Frontal cortex (tissue), 4 donors: ENCODE data around the gene HNRNPC. TPM values are rescaled to one million over a fixed set of nuclear protein-coding genes. Genes with fewer than 3 reads are reported as not detected.
"Not testable (repeated sequence)": the region's sequence is repeated elsewhere in the genome, so short reads cannot be mapped to it uniquely, and the experiment has no call there.

Experiments used
- DNase-seq, 2 donors: peaks; one replicate each; pipeline ENCODE4 v3.0.0; 2012; ENCODE audit warnings: low spot score in 2 of 2
- FAIRE-seq: peaks from 2 replicates; lab custom pipeline; 2012; peaks lifted over from hg19 to GRCh38; lab: Jason Lieb, UNC
- total RNA-seq: library from RNA; depleted of rRNA; stranded (reverse); fragments of >200 nt; gene quantifications from one replicate; pipeline ENCODE4 v1.2.3, GENCODE V29; 2014
- donor health status: control.
- donor health status: control.
- donor health status: control.

The HNRNPC gene
- 614 TPM for total RNA-seq

DNA sequence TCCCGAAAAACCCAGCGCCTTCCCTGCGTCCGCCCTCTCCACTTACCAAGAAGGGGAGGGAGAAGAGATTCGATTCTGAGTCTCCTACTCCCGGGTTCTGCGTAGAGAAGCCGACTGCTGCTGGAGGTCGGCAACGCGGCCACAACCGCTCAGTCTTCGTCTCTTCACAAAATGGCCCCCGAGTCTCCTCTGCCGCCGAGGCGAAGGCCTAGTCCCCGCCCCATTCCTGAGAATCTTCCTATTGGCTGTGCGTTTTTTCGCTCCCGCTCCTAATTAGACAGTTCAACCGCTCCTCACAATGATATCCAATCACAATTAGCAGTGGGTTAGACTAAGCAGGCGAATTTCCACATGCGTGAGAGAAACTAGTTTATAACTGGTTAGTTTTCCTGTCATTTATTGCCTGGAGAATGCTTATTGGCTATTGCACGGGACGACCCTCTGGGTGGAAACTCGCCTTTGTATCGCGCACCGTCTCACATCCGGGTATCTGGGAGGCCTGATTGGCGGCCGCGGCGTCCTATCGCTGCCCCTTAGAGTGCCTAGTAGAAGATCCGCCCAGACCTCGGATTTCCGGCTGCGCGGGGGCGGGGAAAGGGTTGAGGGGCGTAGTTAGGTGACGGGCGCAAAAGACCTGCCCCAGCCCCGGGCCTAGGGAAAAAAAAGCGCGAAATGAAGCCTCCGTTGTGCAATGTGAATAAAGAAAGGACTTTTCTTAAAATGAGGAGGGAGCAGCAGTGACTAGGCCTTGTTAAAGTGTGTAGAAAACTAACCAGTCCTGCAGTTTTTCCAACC, at the start of gene HNRNPC:
TSS of gene HNRNPC (minus strand) at position 191 of the 795 bp plus-strand sequence. CDS start 35,249 bp downstream, outside the sequence.
- DNase-seq (peak; percentile 80 to 88), FAIRE-seq (peak; percentile 97)

DNA sequence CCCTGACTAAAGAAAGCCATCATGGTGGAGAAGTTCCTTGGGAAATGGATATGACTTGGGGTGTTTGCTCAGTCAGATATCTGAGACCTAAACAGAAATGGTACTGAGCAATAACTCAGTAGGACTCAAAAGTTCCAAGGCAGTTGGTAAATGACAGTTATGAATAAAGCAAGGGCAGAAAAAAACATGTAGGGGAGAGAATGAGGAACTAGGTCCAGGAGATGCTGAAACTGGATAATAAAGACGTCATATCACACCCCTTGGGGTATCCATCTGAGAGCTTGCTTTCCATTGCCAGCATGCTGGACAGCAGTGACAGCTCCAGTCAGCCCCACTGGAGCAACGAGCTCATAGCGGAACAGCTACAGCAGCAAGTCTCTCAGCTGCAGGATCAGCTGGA, 48.2 kb upstream of the HNRNPC start:
- FAIRE-seq = no peak
- no peak for DNase-seq

DNA sequence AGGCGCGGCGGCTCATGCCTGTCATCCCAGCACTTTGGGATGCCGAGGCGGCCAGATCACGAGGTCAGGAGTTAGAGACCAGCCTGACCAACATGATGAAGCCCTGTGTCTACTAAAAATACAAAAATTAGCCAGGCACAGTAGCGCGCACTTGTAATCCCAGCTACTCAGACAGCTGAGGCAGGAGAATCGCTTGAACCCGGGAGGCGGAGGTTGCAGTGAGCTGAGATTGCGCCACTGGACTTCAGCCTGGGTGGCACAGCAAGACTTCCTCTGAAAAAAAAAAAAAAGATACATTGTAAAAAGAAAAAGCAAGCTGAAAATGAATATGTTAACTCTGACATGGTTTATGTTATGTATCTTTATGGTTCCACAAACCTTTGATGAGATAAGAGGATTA, 44.3 kb upstream of the HNRNPC start:
- DNase-seq = no peak
- no peak for FAIRE-seq

DNA sequence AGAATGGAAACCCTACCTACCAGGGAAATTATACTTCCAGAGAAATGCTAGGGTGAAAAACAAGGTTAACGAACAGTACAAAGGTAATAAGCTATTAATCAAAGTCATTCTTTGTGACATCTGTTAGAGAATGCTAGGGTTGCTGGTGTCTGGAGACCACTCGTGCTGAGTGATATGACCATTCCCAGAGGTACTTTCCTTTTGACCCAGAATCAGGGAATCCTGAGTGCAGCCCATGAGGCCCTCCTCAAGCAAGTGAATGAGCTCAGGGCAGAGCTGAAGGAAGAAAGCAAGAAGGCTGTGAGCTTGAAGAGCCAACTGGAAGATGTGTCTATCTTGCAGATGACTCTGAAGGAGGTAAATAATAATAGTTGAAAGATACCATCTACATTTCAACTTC, 42.4 kb upstream of the HNRNPC start:
- FAIRE-seq (no peak), DNase-seq (no peak)

DNA sequence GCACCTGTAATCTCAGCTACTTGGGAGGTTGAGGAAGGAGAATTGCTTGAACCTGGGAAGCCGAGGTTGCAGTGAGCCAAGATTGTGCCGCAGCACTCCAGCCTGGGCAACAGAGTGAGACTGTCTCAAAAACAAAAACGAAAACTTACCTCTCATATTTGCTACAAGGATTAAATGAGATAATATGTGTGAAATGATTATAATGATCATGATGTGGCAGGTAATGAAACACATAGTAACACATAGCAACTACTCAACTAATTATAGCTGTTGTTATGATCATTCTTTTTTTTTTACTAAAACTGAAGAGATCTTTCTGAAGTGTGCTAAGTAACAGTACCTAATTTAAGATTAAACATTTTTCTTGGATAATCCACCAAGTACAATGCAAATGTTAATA, 40.7 kb upstream of the HNRNPC start:
- DNase-seq = no peak
- FAIRE-seq = no peak

DNA sequence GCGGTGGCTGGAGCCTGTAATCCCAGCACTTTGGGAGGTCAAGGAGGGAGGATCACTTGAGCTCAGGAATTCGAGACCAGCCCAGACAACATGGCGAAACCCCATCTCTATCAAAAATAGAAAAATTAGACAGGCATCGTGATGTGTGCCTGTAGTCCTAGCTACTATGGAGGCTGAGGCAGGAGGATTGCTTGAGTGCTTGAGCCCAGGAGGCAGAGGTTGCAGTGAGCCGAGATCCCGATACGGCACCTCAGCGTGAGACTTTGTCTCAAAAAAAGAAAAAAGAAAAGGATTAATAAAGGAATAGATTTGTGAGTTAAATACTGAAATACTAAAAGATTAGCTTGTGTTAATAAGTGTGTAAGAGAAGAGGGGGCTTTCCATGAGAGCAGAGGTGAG, 40.0 kb upstream of the HNRNPC start:
- no peak for DNase-seq
- FAIRE-seq = no peak

DNA sequence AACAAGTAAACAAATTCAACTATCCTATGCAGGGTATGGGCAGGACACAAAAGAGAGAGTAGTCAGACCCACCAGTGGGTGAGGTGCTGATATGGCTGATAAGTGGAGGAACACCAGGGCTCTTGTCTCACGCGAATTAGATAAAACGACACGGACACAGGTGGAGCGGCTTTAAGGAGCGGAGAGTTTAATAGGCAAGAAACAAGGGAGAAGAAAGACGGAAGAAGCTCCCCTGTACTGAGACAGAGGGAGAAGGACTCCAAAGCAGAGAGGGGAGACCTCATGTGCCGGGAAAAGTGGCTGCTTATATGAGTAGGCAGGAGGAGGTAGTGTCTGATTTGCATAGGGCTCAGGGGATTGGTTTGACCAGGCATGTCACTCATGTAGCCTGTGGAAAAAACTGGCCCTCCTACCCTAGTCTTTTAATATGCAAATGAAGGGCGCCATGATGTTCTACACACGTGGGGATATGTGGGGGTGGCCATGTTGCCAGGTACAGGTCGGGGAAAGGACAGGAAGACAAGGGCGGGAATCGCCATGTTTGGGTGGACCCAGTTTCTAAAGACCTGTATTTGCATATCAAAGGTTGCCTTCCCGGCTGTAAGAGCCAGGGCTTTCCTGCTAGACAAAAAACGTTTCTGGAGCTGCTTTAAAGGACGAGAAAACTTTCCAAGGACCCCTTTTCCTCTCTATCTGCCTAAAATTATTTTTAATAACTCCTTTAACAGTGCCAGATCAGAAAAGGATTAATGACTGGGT, 39.4 kb upstream of the HNRNPC start:
- DNase-seq (peak in 1 of 2 donors; percentile 24), FAIRE-seq (no peak)

DNA sequence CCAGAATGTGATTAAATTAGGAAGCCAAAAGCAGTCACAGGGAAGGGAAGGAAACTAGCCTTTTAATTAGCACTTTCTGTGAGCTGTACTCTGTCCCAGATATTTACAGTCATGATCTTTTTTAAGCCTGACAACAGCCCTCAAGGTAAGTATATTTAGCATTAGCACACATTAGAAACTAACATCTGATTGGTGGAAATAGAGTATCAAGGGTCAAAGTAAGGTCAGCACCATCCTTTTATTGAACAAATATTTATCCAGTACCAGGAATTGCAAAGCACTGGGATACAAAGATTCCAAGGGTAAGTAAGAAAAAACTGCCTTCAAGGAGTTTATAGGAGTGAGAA, 38.9 kb upstream of the HNRNPC start:
- DNase-seq (no peak), FAIRE-seq (no peak)

DNA sequence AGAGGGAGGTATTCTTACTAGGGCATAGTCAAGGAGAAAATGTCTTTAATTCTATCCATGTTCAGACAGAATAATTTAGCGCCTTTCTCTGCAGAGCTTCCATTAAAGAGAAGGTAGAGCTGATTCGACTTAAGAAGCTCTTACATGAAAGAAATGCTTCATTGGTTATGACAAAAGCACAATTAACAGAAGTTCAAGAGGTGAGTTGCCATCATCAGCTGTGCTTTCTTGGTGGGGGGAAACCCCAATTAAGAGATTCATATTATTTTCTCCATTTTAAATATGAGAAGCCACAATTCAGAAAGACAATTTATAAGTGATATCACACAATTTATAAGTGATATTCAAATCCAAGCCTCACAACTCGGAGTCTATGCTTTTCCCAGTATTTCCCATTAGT, 38.4 kb upstream of the HNRNPC start:
- FAIRE-seq = no peak

DNA sequence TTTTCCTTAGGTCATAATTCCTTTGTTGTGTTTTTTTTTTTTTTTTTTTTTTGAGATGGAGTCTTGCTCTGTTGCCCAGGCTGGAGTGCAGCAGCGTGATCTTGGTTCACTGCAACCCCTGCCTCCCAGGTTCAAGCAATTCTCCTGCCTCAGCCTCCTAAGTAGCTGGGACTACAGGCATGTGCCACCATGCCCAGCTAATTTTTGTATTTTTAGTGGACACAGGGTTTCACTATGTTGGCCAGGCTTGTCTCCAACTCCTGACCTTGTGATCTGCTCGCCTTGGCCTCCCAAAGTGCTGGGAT, 33.5 kb upstream of the HNRNPC start:
- not testable (repeated sequence) for DNase-seq, FAIRE-seq

More for the DNA sequence above, 38.4 kb upstream of the HNRNPC start:
- DNase-seq = no peak

DNA sequence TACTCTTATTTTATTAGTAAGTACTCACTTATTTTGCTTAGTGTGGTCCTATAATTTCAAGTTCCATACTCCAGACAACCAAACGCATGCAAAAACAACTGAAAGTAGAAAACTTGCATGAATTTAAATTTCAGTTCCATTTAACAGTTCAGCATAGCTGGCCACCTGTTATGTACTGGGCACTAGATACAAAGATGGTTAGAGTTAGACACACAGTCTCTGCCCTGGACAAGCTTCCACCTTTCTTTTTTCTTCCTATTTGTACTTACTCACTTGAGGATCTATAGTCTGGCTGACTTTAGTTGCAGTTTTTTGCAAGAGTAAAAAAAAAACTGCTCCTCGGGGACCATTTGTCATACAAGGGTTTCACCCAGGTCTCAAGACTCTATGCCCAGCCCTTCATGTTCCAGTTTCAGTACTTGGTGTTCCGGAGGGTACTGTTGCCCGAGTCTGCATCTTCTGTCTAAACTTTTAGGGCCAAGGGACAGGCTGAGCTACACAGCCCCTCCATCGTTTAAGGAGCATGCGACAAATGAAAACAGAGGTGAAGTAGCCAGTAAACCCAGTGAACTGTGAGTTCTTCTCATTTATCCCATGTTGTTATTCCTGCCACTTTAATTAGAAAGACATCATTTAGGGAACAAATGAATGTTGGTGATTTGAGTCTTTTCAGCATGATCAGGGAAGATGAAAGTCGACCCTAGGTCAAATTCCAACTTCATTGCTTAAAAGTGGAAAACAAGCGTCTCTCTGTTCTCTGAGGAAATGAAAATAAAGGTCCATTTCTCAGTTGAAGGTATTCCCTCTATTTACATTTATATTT, 33.0 kb upstream of the HNRNPC start:
- no peak for DNase-seq
- FAIRE-seq = no peak

DNA sequence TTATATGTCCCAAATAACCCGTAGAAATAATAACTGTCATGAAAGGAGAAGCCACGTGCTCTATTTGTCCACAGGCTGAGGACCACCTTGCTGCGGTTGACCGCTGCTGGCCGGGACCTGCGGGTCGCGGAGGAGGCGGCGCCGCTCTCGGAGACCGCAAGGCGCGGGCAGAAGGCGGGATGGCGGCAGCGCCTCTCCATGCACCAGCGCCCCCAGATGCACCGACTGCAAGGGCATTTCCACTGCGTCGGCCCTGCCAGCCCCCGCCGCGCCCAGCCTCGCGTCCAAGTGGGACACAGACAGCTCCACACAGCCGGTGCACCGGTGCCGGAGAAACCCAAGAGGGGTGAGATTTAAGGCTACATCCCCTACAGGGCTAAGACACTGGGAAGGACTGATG, 31.6 kb upstream of the HNRNPC start:
- FAIRE-seq (no peak), DNase-seq (peak in 1 of 2 donors; percentile 51)

DNA sequence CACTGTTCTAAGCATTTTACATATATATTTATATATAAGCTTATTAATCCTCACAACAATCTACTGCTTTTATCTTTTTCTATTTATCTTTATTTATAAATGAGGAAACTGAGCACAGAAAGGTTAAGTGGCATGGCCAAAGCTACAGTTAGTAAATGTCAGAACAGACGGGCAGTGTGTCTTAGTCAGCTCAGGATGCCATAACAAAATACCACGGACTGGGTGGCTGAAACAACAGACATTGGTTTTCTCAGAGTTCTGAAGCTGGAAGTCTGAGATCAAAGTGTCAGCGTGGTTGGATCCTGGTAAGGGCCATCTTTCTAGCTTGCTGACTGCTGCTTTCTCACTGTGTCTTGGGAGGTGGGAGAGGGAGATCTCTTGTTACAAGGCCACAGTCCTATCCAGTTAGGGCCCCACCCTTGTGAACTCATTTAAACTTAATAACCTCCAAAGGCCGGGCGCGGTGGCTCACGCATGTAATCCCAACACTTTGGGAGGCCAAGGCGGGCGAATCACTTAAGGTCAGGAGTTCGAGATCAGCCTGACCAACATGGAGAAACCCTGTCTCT, 30.4 kb upstream of the HNRNPC start:
- FAIRE-seq = no peak
- no peak for DNase-seq

DNA sequence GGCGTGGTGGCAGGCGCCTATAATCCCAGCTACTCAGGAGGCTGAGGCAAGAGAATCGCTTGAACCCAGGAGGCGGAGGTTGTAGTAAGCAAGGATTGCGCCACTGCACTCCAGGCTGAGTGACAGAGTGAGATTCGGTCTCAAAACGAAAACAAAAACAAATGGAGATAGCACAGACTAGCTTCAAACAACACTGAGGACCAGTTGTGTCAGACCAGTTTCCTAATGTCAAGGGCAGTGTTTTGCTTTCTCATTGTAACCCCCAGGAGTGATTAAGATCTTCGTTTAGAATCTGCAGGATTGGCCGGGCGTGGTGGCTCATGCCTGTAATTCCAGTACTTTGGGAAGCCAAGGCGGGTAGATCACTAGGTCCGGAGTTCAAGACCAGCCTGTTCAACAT, 29.1 kb upstream of the HNRNPC start:
- no peak for DNase-seq
- no peak for FAIRE-seq

DNA sequence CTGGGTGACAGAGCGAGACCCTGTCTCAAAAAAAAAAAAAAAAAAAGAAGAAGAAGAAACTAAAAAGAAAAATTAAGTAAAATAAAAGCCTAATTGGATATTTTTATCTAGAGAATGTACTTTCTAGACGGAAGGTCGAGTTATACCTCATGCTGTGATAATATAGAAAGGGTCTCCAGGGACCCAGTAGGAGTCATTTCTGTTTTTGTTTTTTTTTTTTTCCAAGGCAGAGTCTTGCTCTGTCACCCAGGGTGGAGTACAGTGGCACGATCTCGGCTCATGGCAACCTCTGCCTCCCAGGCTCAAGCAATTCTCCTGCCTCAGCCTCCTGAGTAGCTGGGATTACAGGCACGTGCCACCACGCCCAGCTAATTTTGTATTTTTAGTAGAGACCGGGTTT, 24.8 kb upstream of the HNRNPC start:
- not testable (repeated sequence) for DNase-seq, FAIRE-seq

DNA sequence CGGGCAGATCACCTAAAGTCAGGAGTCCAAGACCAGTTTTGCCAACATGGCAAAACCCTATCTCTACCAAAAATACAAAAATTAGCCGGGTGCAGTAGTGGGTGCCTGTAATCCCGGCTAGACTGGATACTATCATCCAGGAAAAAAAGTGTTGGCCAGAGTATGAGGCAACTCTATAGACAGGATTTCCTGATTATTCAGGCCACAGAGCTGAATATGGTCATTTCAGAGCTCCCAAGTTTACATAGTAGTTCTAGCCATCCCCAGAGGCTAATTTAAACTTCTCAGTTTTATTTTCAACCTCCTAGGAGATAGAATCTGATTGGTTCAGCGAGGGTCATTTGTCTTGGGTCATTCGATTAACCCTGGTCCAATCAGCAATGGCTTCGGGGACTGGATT, 17.9 kb upstream of the HNRNPC start:
- no peak for DNase-seq
- no peak for FAIRE-seq

DNA sequence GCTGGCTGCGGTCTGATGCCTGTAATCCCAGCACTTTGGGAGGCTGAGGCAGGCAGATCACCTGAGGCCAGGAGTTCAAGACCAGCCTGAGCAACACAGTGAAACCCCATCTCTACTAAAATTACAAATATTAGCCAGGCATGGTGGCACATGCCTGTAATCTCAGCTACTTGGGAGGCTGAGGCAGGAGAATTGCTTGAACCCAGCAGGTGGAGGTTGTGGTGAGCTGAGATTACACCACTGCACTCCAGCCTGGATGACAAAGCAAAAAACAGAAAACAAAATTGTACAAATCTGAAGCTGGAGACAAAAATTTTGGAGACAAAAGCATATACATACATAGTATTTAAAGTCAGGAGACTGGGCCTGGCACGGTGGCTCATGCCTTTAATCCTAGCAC, 17.3 kb upstream of the HNRNPC start:
- not testable (repeated sequence) for FAIRE-seq, DNase-seq

DNA sequence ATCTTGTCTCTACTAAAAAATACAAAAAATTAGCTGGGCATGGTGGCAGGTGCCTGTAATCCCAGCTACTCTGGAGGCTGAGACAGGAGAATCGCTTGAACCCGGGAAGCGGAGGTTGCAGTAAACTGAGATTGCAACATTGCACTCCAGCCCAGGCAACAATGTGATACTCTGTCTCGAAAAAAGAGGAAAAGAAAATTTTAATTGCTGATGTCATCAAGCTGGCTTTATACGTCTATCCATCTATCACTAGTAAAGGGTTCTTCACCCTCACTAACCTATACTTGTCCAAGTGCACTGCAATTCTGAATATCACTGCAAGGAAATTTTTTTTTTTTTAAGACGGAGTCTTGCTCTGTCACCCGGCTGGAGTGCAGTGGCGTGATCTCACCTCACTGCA, 12.7 kb upstream of the HNRNPC start:
- not testable (repeated sequence) for FAIRE-seq, DNase-seq

DNA sequence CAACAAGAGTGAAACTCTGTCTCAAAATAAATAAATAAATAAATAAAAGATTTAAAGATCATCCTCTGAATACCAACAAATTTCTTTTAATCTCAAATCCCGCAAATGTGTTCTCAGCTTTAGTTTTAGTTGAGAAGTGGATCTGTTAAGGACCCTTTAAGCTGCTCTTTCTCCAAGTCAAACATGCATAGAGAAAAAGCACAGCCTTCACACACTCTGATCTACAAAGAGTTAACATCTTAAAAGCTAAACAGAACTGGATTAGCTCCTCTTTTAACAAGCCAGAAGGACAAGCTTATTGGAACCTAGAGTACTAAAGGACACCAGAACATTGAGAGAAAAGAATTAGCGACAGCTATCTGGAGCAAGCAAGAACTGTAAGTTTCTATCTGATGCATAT, 10.5 kb upstream of the HNRNPC start, which contains the start of gene RPGRIP1:
TSS of gene RPGRIP1 (plus strand) at position 301 of the 400 bp plus-strand sequence. CDS start 7,894 bp downstream, outside the sequence.
- FAIRE-seq = no peak
- DNase-seq = no peak

DNA sequence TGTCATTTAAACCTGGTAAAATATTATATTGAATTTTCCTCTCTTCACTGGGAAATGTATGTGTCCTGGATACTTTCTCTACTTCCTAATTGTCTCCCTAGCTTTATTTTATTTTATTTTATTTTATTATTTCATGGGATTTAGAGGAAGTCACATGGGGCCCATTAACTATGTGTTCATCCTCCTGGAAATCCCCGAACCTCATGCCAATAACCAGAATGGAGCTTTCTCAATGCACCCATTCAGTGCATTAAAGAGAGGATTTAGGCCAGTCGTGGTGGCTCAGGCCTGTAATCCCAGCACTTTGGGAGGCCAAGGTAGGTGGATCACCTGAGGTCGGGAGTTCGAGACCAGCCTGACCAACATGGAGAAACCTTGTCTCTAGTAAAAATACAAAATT, 9.4 kb upstream of the HNRNPC start:
- DNase-seq (no peak), FAIRE-seq (no peak)
